Stomach (tissue), 9 donors: ENCODE data around the gene TSPAN14. TPM values are rescaled to one million over a fixed set of nuclear protein-coding genes. Genes with fewer than 3 reads are reported as not detected.
A peak's percentile ranks its signal among the peaks of the same experiment; 100 is the strongest.

Experiments used
- DNase-seq, 2 donors: peaks; one replicate each; pipeline versions ENCODE4 v3.0.0 to v3.0.0-alpha.2; 2013 to 2019
- H3K27ac ChIP-seq, 5 donors: fragments of 200-600 bp in 4 of 5; sonication (generic) in 4 of 5; one replicate each; pipeline ENCODE4 v1.5.1; 2013 to 2019; ENCODE audit warnings: mild to moderate bottlenecking in 1 of 5, moderate library complexity in 1 of 5
- H3K27me3 ChIP-seq, 3 donors: fragments of 200-600 bp; sonication (generic); one replicate each; pipeline ENCODE4 v1.5.1; 2017 to 2019; ENCODE audit warnings: mixed run types in 1 of 3
- H3K36me3 ChIP-seq, 4 donors: fragments of 200-600 bp; sonication (generic); 1 replicate in 3 of 4; 2 replicates in 1 of 4; pipeline ENCODE4 v1.5.1; 2016 to 2019
- H3K4me1 ChIP-seq, 4 donors: fragments of 200-600 bp; sonication (generic); one replicate each; pipeline ENCODE4 v1.5.1; 2016 to 2019
- H3K4me3 ChIP-seq, 4 donors: fragments of 200-600 bp; sonication (generic) in 3 of 4; one replicate each; pipeline ENCODE4 v1.5.1; 2016 to 2019; ENCODE audit warnings: mild to moderate bottlenecking in 1 of 4
- H3K9me3 ChIP-seq, 4 donors: fragments of 200-600 bp; sonication (generic); one replicate each; pipeline ENCODE4 v1.5.1; 2016 to 2019
- CTCF ChIP-seq, 7 experiments: fragments of 450-650 bp in 4 of 7; fragments of 200-600 bp in 3 of 7; sonication (generic) in 3 of 7; IDR thresholded peaks; one replicate each; pipeline ENCODE4 v1.5.1; 2016 to 2019; ENCODE audit warnings: antibody characterized with exemption in 7 of 7, control low read depth in 2 of 7, mild to moderate bottlenecking in 1 of 7
- EP300 ChIP-seq: sonication (generic); formaldehyde crosslinking; IDR thresholded peaks from one replicate; pipeline ENCODE4 v1.6.1; 2017; ENCODE audit warnings: antibody characterized with exemption
- POLR2A ChIP-seq, 4 donors: fragments of 450-650 bp; IDR thresholded peaks; one replicate each; pipeline ENCODE4 v1.6.1; 2016; ENCODE audit warnings: antibody characterized with exemption in 4 of 4, control low read depth in 2 of 4, mild to moderate bottlenecking in 1 of 4, moderate library complexity in 1 of 4
- POLR2AphosphoS5 ChIP-seq, 3 donors: sonication (generic); formaldehyde crosslinking; IDR thresholded peaks; one replicate each; pipeline ENCODE4 v1.6.1; 2016; ENCODE audit warnings: antibody characterized with exemption in 3 of 3
- WGBS, 5 donors: extraction: QIAGEN DNeasy Blood & Tissue Kit in 3 of 5; methylation state at CpG; one replicate each; pipeline versions ENCODE4 v1.1.5 to v1.1.7; 2013 to 2018; 5-methylcytosine and 5-hydroxymethylcytosine counted together
- intact Hi-C: fragments of 100-400 bp; cut with DNase I; formaldehyde crosslinking; loops from one replicate; pipeline ENCODE4 v1.15.1; 2023; ENCODE audit warnings: low total_unique reads
- polyA plus RNA-seq, 3 donors: library from polyadenylated mRNA; stranded (reverse); fragments of 200-250 nt; gene quantifications; one replicate each; pipeline ENCODE4 v1.2.3, GENCODE V29; 2013
- total RNA-seq, 5 donors: library from RNA; depleted of rRNA; stranded (reverse); fragments of >200 nt; gene quantifications; one replicate each; pipeline versions ENCODE4 v1.1.0 to v1.2.3, GENCODE V29; 2014 to 2016
- donor health status: healthy with polysubstance abuse.
- donor health status: Bipolar disorder and iron deficiency.
- donor health status: healthy.

TSPAN14 gene
- total and polyA plus RNA-seq, 8 donors: 7.0 to 82.6 (median 30.5) TPM

GRCh38 chr10:80509108-80509402 lies 54.9 kb downstream of the TSPAN14 start:
- TF ChIP-seq CTCF (IDR thresholded peaks at IDR 0.05) (no peak), EP300 (no peak), POLR2AphosphoS5 (IDR thresholded peaks at IDR 0.05) (no peak)
- intact Hi-C loops: loop anchor here (5.0 kb wide), 1 partner anchor 62 kb away; no protein-coding TSS in a partner anchor
- peaks cover 32 to 83% (median 75%) of the 10 kb centered on the region in 4 donors for H3K36me3 ChIP-seq
- no peak overlapping the region for H3K4me3 ChIP-seq
- 88 to 96% (median 92%) methylated on average over 8 of the region's 8 CpGs for WGBS, 5 donors
- peak overlapping the region in 4 of 5 donors; percentile 12 to 58 (median 37) for H3K27ac ChIP-seq
- no peaks in the 10 kb centered on the region for H3K9me3 ChIP-seq
- H3K4me1 ChIP-seq: peaks cover 21 to 54% (median 25%) of the 10 kb centered on the region in 4 donors
- no peaks in the 10 kb centered on the region for H3K27me3 ChIP-seq
- DNase-seq: no peak

GRCh38 chr10:80509403-80510161 lies 55.5 kb downstream of the TSPAN14 start:
- no peaks in the 10 kb centered on the region for H3K9me3 ChIP-seq
- 74 to 84% (median 79%) methylated on average over 17 to 18 of the region's 18 CpGs for WGBS, 5 donors
- H3K36me3 ChIP-seq: peaks cover 37 to 88% (median 80%) of the 10 kb centered on the region in 4 donors
- H3K4me1 ChIP-seq: peaks cover 16 to 48% (median 20%) of the 10 kb centered on the region in 4 donors
- H3K4me3 ChIP-seq: no peak overlapping the region
- intact Hi-C loops: loop anchor here (5.0 kb wide), 1 partner anchor 62 kb away; no protein-coding TSS in a partner anchor
- H3K27me3 ChIP-seq: no peaks in the 10 kb centered on the region
- TF ChIP-seq CTCF (IDR thresholded peaks at IDR 0.05) (no peak), EP300 (no peak)
- no peak for DNase-seq
- H3K27ac ChIP-seq: peak overlapping the region in 4 of 5 donors; percentile 12 to 58 (median 37)

GRCh38 chr10:80512031-80512526 lies 58.0 kb downstream of the TSPAN14 start:
- intact Hi-C loops: no loop called here
- H3K4me1 ChIP-seq: peaks cover 0 to 23% (median 3%) of the 10 kb centered on the region in 4 donors
- 77 to 89% (median 87%) methylated on average over 10 of the region's 10 CpGs for WGBS, 5 donors
- peaks cover 62 to 100% (median 95%) of the 10 kb centered on the region in 4 donors for H3K36me3 ChIP-seq
- H3K27me3 ChIP-seq: no peaks in the 10 kb centered on the region
- TF ChIP-seq POLR2A (IDR thresholded peaks at IDR 0.05) (no peak), EP300 (no peak), POLR2AphosphoS5 (IDR thresholded peaks at IDR 0.05) (no peak), CTCF (IDR thresholded peaks at IDR 0.05) (no peak)
- no peak overlapping the region for H3K4me3 ChIP-seq
- DNase-seq: no peak
- H3K27ac ChIP-seq: no peak overlapping the region
- no peaks in the 10 kb centered on the region for H3K9me3 ChIP-seq

GRCh38 chr10:80513106-80513505 lies 59.0 kb downstream of the TSPAN14 start:
- 95 to 97% (median 96%) methylated on average over 5 to 6 of the region's 6 CpGs for WGBS, 5 donors
- no peak for DNase-seq
- peaks cover 0 to 19% (median 4%) of the 10 kb centered on the region in 4 donors for H3K4me1 ChIP-seq
- intact Hi-C loops: no loop called here
- no peaks in the 10 kb centered on the region for H3K27me3 ChIP-seq
- peaks cover 72 to 100% (median 99%) of the 10 kb centered on the region in 4 donors for H3K36me3 ChIP-seq
- no peak overlapping the region for H3K4me3 ChIP-seq
- H3K27ac ChIP-seq: no peak overlapping the region
- H3K9me3 ChIP-seq: no peaks in the 10 kb centered on the region
- TF ChIP-seq POLR2A (IDR thresholded peaks at IDR 0.05) (no peak), CTCF (IDR thresholded peaks at IDR 0.05) (no peak), POLR2AphosphoS5 (IDR thresholded peaks at IDR 0.05) (no peak), EP300 (no peak)
